Activated effector memory CD4-positive, alpha-beta T cell treated with Interleukin-2 at 50 U/mL for 16 hours (primary cell): ENCODE measurements around the gene COPB2.

Source experiments
- DNase-seq: peaks from one replicate; pipeline ENCODE4 v3.0.0-alpha.2; 2020

The COPB2 gene

DNA sequence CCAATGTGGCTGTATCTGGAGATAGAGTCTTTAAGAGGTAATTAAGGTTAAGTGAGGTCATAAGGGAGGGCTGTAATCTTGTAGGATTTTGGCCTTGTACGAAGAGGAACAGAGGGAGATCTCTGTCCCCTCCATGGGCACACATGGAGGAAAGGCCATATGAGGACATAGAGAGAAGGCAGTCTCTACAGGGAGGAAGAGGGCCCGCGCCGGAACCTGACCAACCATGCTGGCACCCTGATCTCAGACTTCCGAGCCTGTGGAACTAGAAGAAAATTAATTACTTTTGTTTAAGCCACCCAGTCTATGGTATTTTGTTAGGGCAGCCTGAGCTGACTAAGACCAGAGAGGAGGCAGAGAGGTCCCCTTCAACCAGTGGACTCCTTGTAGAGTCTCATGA is 63.3 kb downstream of the COPB2 start:
- no peak for DNase-seq

DNA sequence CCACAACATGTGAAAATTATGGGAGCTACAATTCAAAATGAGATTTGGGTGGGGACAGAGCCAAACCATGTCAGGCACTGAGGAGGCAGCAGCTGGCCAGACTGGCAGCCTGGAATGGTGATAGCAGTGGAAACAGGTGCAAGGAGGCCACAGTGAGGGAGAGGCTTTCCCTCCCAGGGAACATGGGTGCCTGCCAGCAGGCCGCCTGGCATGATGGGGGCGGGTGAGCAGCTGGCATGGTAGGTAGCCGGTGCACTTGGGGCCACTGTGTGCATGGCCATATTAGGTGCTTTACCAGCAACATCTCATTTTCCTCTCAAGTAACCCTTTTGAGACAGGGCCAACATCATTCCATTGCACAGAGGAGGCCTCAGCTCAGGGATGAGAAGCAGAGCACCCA is 63.9 kb downstream of the COPB2 start:
- DNase-seq = no peak

DNA sequence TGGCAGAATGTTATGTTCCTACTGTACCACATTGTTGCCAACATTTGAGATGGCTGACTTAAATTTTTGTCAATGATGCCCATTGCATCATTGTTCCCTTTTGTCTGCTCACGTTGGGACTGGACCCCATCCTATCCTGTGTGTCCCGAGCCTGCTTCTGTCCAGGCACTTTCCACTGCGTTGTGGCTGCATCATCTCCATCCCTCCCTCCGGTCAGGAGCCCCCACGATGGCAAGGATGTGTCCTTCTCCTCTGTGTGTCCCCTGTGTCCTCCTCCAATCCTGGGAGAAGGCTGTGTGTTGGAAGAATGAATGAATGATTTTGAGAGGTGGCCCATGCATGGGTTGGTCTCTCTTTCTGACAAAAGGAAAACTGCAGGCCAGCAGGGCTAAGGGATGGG is 65.0 kb downstream of the COPB2 start:
- DNase-seq = no peak

DNA sequence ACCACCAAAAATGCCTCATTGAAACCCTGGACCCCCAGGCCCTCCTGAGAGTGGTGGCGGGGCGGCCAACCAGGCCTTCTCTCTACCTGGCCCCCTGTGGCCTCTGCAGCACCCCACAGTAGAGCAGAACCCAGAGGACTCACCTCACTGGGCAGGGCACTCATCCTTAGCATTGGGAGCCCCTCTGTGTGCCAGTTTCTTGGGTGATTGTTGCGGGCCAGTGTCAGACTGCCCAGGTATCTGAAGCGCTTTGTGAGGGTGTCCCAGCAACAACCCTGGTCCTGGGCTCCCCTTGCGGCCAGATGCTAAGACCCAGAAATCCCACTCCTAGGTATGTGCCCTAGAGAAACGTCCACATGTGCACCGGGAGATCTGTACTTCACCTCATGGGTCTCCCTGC is 66.3 kb downstream of the COPB2 start:
- DNase-seq = no peak

DNA sequence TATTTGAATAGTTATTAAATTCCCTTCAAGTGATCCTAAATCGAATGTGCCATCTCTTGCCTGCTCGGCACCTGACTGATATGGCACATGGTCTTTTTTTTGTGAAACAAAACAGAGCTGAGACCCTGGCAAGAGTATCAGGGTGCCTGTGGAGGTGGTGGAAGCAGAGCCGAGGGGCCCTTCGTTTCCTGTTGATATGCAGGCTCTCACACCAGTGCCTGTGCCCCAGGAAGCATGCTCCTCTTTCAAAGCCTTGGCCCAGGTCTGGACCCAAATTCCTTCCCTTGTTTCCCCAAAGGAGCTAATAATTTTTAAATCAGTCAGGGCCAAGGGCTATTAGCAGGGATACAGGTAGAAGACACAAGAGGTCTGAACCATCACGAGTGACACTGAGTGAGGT is 67.1 kb downstream of the COPB2 start:
- DNase-seq = no peak

DNA sequence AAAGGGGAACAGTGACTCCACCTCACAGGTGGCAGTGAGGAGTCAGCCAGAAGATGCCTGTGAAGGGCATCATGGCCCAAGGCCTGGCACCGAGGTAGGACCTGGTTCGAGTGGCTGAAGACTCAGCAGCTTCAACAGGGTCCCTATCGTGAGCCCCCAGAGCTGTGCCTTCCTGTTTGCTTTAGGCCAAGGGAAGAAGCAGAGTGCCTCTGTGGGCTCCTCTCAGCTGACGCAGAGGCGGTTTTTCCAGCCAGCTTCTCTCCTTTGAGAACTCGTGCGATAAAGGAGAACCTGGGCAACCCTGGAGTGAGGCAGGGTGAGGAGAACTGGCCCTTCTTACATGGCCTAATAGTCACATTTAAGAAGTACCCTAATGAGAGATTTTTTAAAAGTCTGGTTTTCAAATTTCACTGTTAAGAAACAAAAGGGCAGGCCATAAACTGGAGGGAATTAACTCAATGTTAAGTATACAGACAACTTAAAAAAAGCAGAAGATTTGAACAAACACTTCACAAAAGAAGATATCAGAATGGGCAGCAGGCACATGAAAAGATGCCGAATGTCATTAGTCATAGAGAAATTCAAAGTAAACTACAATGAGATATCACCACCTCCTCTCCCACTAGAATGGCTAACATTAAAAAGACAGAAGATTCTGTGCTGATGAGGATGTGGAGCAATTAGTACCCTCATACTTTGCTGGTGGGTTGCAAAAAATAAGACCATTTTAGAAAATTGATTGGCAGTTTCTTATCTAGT is 68.7 kb downstream of the COPB2 start:
- DNase-seq = no peak

DNA sequence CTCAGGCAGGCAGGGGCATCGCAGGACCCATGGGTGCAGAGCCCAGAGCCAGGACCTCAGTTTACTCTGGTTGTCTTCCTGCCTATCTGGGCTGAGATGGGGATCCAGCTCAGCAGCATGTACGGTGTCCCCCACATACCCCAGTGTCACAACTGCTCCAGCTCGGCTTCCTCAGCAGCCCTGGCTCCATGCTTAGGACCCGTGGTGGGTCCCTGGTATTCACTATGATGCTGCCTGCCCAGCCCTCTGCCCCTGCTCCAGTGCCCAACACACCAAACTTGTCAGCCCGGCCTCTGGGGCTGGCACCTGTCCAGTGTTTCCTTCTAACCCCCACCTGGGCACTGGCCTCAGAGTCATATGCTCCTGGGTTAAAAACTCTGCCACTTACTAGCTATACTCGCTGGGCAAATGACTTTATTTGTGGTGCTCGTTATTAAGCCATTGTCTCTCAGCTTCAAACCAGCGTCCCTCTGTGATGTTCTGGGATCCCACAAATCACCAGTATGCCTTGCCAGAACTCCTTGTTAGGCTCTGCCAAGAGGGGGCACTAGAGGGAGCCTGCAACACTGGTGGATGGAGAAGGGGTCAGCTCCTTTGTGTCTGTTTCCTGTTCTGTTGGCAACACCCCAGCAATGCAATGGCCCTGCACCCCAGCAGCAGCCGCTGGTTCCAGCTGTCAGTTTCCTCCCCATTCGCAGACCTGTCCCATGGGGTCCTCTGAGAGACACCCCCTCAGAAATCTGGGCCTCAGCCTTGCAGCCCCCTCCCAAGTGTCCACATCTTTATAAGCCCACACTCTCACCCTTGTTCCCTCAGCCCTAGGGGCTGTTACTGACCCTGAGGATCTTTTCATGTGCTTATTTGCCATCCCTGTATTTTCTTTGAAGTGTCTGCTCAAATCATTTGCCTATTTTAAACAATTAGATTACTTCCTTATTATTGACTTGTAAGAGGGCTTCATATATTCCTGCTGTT is 69.7 kb downstream of the COPB2 start:
- DNase-seq = no peak

DNA sequence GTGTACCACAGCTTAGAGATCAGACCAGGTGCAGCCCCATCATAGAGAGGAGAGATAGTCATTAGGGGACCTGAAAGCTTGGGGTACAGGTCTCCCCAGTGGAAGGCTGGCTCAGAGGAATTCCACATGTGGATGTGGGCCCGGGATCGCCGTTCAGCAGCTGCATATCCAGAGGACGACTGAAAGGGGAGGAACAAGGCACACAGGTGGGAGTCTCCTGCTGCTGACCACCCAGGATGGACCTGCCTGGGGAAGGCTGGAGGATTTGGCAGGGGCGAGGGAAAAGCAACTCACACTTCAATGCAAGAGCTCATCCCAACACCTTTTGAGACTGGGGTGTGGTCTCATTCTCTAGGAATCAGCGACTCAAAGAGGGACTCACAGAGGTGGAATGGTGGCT is 70.6 kb downstream of the COPB2 start:
- no peak for DNase-seq

DNA sequence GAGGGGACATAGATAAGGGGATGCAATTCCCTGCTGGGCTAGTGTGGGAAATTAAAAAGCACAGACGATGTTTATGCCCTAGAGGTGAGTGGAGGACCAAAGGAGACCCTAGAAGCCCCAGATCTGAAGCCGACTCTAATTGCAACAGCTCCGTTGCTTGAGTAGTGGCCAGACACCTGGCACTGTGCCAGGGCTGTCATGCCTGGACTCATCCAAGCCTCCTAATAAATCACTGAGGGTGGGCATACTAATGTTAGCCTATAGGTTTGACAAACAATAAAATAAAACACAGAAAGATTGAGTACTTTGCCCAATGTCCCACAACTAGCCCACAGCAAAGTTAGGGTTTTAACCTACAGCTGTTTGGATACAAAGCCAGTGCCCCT is 71.0 kb downstream of the COPB2 start:
- DNase-seq = no peak

DNA sequence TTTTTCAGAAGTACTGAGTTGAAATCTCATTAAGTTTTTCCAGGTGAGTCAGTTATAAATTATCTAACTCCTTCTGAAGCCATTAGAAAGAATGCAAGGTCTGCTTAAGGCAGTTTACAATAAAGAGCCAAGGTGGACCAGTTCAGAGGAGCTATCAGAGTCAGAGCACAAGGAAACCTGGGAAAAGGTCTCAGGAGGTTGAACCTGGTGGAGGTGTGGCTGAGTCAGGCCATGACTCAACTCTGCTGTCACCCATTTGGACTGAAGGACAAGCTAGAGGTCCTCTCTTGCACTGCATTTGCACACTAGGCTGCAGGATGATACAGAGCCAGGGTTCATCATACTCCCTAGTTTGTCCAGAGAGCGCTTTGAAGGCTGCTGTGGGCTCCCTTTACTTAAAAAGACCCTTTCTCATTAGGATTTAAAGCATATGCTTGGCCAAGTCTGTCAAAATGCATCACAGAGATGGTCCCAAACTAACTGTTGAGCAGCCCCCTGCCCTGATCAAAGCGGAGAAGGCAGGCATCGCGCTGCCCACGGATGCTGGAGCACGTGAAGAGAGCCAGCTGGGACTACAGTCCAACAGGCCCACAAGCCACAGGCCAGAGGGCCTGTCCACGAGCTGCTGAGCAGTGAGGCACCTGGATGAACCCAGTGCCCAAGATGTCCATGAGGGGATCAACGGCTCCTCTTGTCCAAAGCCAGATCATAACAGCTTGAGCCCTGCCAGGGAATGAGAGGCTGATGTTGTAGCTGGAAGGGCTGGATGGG is 71.6 kb downstream of the COPB2 start:
- no peak for DNase-seq

DNA sequence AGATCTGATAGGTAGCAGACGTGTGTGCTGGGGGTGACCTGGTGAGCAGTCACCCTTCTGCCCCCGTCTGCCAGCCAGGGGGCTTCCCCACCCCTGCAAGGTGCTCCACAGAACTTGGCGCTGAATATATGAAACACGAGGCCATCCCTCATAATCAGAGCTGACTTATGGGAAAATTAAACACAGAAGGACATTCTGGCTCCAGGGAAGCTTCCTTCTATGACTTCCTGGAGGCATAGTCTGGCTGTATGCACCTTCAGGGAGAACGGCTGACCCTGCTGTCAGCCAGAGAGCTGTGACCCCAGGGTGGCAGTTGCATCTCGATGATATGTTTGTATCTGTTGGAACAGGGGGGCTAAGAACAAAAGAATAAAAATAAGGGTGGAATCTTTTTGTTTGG is 72.2 kb downstream of the COPB2 start:
- no peak for DNase-seq

DNA sequence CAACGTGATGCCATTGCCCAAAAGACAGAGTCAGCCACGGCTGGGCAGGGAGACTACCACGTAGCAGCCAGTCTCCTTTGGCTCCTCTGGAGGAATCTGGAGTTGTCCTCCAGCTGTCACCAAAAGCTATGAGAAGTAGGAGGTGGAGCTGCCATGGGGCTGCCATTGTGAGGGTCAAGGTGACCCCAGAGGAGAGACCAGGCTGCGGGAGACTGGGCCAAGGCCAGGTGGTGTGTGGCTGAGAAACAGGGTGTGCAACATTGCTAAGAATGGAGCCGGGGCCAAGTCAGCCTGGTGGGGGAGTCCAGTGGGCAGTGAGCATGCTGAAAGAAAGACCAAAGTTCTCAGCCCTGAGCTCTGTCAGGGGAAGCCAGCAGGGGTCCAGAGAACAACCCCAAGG is 75.5 kb downstream of the COPB2 start:
- DNase-seq = no peak

DNA sequence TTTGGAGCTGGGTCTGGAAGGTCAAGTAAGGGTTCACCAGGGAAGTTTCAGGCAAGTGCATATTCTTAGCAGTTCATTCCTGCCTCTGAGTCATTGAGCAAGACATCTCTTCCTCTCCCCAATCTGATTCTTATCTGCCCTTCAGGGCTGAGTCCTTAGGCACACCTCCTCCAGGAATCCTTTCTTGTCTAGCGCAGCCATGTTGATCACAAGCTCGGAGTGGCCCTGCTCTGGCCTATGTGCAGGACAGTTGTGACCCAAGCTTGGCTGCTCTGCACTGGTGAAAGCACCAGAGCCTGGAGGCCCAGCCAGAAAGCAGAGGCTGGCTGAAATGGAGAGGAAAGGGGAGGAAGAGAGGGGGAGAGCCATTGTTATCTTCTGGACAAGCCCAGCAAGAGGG is 76.5 kb downstream of the COPB2 start:
- DNase-seq = no peak

DNA sequence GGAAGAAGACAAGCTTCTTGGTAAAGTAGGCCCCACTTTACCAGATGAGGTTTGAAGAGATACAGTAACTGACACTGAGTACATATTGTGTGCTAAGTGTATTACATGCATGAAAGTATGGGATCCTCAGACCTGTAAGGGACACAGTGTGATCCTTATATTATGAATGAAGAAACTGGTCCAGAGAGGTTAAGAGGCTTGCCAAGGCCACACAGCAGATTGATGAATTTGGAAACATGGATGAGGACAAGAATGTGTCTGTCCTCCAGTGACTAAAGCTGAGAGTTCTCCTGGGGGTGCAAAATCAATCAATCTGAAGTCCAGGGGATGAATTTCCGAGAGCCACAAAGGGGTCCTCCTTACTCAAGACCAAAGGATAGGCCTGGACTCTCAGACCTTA is 77.0 kb downstream of the COPB2 start:
- DNase-seq = no peak

DNA sequence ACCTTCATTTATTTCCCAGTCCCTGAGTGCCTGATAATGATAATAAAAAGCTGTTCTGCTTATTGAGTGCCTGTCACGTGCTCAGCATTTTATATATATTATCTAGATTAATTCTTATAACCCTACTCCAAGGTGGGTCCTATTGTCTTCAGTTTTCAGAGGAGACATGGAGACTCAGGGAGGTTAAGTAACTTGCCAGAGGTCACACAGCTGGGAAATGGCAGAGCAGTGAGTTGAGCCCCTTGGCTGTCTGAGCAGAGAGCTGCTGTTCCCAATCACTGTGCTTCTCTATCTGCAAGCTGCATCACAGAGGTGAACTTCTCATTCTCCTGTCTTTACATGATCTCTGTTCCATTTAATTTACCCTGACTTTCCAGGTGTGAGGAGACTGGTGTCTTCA is 77.9 kb downstream of the COPB2 start:
- no peak for DNase-seq

DNA sequence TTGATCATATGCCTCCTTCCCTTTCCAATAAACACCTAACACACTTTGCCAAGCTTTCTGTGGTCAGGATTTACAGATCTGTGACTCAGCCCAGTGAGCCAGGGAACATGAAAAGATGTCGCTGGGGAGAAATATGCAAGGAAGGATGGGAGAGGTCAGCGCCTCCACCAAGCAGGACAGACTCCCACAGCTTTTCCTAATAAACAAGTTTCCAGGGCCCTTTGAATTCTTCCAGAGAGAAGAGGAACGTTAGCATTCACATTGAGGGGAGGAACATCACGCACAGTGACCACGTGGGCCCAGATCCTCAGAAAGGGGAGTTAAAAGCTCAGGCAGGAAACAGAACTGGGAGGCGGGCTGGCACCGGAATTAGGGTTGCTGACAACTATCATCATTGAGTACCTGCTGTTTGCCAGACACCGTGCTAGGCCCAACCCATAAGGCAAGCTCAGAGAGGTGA is 78.9 kb downstream of the COPB2 start:
- DNase-seq = no peak

DNA sequence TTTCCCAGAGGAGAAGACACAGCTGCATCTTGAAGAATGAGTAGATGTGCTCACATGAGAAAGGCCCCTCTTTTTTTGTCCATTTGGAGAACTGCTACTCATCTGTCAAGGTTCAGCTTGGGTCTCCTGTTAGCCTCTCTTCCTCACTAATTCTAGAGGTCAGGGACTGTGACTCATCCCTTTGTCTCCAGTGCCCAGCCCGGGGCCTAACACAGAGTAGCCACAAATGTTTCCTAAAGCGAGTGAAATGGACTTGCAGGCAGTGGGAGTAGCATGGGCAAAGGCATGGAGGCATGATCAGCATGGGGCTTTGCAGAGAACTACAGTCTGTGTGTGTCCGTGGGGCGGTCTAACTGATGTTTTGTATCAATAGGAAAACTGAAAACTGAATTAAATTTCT is 79.6 kb downstream of the COPB2 start:
- DNase-seq = no peak

DNA sequence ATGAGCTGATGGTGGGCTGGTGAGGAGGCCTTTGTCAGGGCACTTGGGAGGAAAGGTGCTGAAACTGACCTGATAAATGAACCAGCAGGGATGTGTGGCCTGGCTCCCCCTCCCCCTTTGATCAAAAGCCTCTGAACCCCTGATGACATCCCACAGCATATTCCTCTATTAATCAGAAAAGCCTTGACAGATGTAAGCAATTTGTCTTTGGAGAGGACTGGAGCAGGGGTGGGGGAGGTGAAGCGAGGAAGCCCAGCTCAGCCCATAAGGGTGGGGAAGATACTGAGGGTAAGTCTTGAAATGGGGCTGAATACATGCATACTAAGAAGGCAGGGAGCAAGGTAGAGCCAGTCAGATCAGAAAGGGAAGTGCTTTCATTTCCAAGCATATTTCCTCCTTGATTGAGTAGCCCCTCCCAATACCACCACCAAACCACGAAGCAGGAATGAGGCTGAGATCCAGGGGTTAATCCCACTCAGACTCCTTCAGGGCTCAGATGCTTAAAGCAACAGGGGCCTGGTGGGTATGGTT is 80.3 kb downstream of the COPB2 start:
- DNase-seq = no peak

DNA sequence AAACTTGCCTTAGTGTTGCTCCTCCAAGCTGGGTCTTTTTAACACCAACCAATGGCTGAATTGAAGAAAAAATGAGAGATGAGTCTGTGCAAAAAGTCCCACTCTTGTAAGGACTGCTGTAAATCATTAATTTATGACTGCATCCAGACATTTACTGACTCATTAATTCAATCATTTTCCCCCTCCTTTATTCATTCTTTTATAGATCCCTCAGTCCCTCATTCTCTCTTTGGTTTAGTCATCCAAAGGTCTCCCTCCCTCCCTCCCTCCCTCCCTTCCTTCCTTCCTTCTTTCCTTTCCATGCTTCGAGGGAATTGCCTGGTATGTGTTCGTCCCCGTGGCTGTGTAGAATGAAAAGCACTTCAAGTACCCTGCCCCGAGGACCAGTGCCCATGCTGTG is 80.9 kb downstream of the COPB2 start:
- no peak for DNase-seq

DNA sequence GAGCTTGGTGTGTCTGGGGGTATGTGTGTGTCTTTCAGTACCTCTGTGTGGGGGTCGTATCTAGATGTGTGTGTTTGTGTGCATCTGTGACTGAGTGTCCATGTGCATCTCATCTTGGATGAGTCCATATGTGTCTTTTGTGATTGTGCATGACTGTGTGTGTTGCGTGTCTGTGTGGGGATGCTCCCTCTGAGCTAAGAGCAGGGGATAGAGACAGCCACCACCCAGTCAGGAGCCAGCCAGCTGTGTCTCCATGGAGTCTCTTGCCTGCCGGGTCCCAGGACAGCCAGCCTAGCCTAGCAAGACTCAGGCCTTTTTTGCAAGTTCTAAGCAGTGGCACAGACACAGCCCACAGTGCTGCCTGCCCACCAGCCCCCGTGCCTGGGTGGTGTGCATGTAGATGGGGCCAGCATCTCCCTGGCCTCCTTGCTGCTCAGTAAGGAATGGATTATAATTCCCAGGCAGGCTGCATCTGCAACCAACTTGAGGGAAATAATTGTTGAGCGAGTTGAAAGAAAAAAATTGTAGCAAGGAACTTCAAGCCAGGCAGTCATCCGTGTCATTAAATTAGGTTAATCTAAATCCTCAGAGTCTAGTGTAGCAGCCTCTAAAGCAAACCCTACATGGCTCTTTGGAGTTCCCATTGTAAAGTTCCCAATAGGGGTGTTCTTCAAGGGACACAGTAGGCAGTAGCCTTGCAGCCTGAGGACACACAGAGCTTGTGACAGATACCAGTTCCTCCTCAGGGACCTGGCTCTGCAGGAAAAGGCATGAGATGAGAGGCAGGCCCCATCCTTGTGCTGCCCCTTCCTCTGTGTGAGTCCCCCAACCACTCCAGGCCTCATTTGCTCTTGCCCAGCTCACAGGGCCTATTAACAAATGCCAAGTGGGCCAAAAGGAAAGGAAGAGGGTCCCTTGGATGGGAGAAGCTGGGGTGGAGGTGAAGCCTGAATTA is 81.6 kb downstream of the COPB2 start:
- no peak for DNase-seq
